Adrenal gland (tissue), 12 donors: ENCODE results near the gene KCNT2. TPM values are rescaled to one million over a fixed set of nuclear protein-coding genes. Genes with fewer than 3 reads are reported as not detected.

Source experiments
- DNase-seq, 7 donors: peaks; one replicate each; pipeline ENCODE4 v3.0.0-alpha.2; 2019 to 2020
- H3K27ac ChIP-seq, 5 donors: fragments of 200-600 bp; sonication (generic) in 4 of 5; 1 replicate in 3 of 5; 2 replicates in 2 of 5; pipeline versions ENCODE4 v1.5.1 to v1.8.0; 2016 to 2020; ENCODE audit warnings: mild to moderate bottlenecking in 1 of 5
- H3K27me3 ChIP-seq: fragments of 200-600 bp; 2 replicates; pipeline ENCODE4 v1.8.0; 2021
- H3K36me3 ChIP-seq, 2 donors: fragments of 200-600 bp; replicated peaks in 1 of 2; 1 replicate in 1 of 2; 2 replicates in 1 of 2; pipeline versions ENCODE4 v1.5.1 to v1.8.0; 2018 to 2022
- H3K4me1 ChIP-seq, 2 donors: fragments of 200-600 bp; replicated peaks in 1 of 2; 1 replicate in 1 of 2; 2 replicates in 1 of 2; pipeline versions ENCODE4 v1.5.1 to v1.8.0; 2018 to 2021
- H3K4me3 ChIP-seq, 4 donors: fragments of 200-600 bp; sonication (generic) in 3 of 4; one replicate each; pipeline ENCODE4 v1.5.1; 2016 to 2018
- H3K9me3 ChIP-seq, 3 donors: fragments of 200-600 bp; sonication (generic) in 1 of 3; replicated peaks in 1 of 3; 1 replicate in 2 of 3; 2 replicates in 1 of 3; pipeline versions ENCODE4 v1.5.1 to v1.8.0; 2016 to 2021
- CTCF ChIP-seq, 6 experiments: fragments of 450-650 bp in 4 of 6; fragments of 200-600 bp in 2 of 6; sonication (generic) in 1 of 6; IDR thresholded peaks; 1 replicate in 5 of 6; 2 replicates in 1 of 6; pipeline versions ENCODE4 v1.5.1 to v1.8.0; 2016 to 2021; ENCODE audit warnings: antibody characterized with exemption in 6 of 6, mild to moderate bottlenecking in 2 of 6, moderate library complexity in 1 of 6
- POLR2A ChIP-seq, 2 donors: fragments of 450-650 bp; IDR thresholded peaks; one replicate each; pipeline ENCODE4 v1.6.1; 2017; ENCODE audit warnings: antibody characterized with exemption in 2 of 2, mild to moderate bottlenecking in 2 of 2, moderate library complexity in 1 of 2
- WGBS, 4 donors: extraction: QIAGEN DNeasy Blood & Tissue Kit in 2 of 4; methylation state at CpG; one replicate each; pipeline versions ENCODE4 v1.1.5 to v1.1.7; 2013 to 2017; 5-methylcytosine and 5-hydroxymethylcytosine counted together
- intact Hi-C, 2 donors: fragments of 100-400 bp; cut with DNase I; formaldehyde crosslinking; loops; one replicate each; pipeline versions ENCODE4 v1.14.1 to v1.15.0; 2022 to 2023
- polyA plus RNA-seq, 3 donors: library from polyadenylated mRNA; stranded (reverse); fragments of 200-250 nt in 2 of 3; fragments of 350-450 nt in 1 of 3; fragmentation: Illumina TruSeq in 1 of 3; extraction: RNeasy Lipid Tissue Mini Kit (QIAGEN cat#74804) in 1 of 3; gene quantifications; one replicate each; pipeline ENCODE4 v1.2.3, GENCODE V29; 2013 to 2014
- total RNA-seq, 9 donors: library from RNA; depleted of rRNA in 4 of 9; stranded (reverse); fragments of >200 nt in 4 of 9; fragments of 120-200 nt in 1 of 9; fragmentation: NEBNext Ultra II Directional in 1 of 9; extraction: Animal tissue kit (Norgen Biotek cat#: 25700) in 1 of 9; gene quantifications; one replicate each; pipeline versions ENCODE4 v1.1.0 to v1.2.4, GENCODE V29; 2013 to 2023
- donor health status: healthy with polysubstance abuse.
- donor health status: Bipolar disorder and iron deficiency.
- donor health status: DM: yes; HTN: yes; CAD: no.
- donor health status: DM: no; HTN: no; CAD: no.
- donor health status: DM: no; HTN: no; CAD: no.
- donor health status: DM: yes; HTN: yes; CAD: no.

Gene KCNT2
- total and polyA plus RNA-seq, 12 donors: 0.54 to 4.0 (median 1.2) TPM

DNA sequence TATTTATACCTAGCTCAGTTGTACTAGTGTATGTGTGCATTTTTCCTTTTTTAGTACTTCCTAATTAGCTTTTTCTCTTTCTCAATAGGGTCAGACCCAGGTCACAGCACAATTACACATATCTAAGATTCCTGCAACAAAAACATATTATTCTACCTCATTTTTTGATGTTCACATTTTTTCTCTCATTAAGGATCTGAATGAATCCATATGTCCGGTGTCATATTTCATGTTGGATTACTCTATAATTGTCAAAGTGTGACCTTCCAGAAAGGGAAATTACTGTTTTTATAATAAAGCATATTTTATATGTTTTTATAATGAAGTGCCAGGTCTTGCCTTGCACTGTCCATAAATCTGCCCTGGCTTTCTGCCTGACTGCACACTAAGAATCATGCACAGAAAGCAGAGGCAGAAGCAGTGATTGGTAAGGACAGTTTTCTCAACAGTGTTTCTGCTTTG, 143.7 kb downstream of the KCNT2 start:
- intact Hi-C loops: no loop called here
- no peak overlapping the region for H3K27ac ChIP-seq
- H3K4me3 ChIP-seq: no peak overlapping the region
- no peak for TF ChIP-seq POLR2A (IDR thresholded peaks at IDR 0.05)
- no peak for TF ChIP-seq CTCF (IDR thresholded peaks at IDR 0.05)
- H3K4me1 ChIP-seq: peaks cover 0 to 5% of the 10 kb centered on the region in 2 donors
- no peaks in the 10 kb centered on the region for H3K9me3 ChIP-seq
- H3K27me3 ChIP-seq: no peaks in the 10 kb centered on the region
- no peak for DNase-seq
- H3K36me3 ChIP-seq: no peaks in the 10 kb centered on the region
- WGBS, 4 donors: 56 to 77% (median 61%) methylated on average over 1 of the region's 1 CpG

- Histone ChIP-seq H3K27ac (no peak overlapping the region), H3K9me3 (no peaks in the 10 kb centered on the region), H3K27me3 (no peaks in the 10 kb centered on the region), H3K36me3 (no peaks in the 10 kb centered on the region), H3K4me3 (no peak overlapping the region), H3K4me1 (peaks cover 0 to 5% of the 10 kb centered on the region in 2 donors)
- 85 to 88% (median 88%) methylated on average over 2 of the region's 2 CpGs for WGBS, 4 donors
- DNase-seq: no peak
- TF ChIP-seq POLR2A (IDR thresholded peaks at IDR 0.05) (no peak), CTCF (IDR thresholded peaks at IDR 0.05) (no peak)
- intact Hi-C loops: no loop called here
These were observed 146.2 kb downstream of the KCNT2 start for GRCh38 chr1:196462086-196462485.

GRCh38 chr1:196461521-196461920, 146.7 kb downstream of the KCNT2 start:
- Histone ChIP-seq H3K4me3 (no peak overlapping the region), H3K4me1 (peaks cover 0 to 5% of the 10 kb centered on the region in 2 donors), H3K36me3 (no peaks in the 10 kb centered on the region), H3K27me3 (no peaks in the 10 kb centered on the region), H3K27ac (no peak overlapping the region), H3K9me3 (no peaks in the 10 kb centered on the region)
- 74 to 80% (median 76%) methylated on average over 3 of the region's 3 CpGs for WGBS, 4 donors
- no peak for DNase-seq
- TF ChIP-seq CTCF (IDR thresholded peaks at IDR 0.05) (no peak), POLR2A (IDR thresholded peaks at IDR 0.05) (no peak)
- intact Hi-C loops: no loop called here

GRCh38 chr1:196459383-196459782, 148.9 kb downstream of the KCNT2 start:
- peak in 1 of 7 donors; percentile 16 for DNase-seq
- Histone ChIP-seq H3K4me3 (no peak overlapping the region), H3K27ac (no peak overlapping the region), H3K4me1 (no peaks in the 10 kb centered on the region), H3K27me3 (no peaks in the 10 kb centered on the region), H3K9me3 (no peaks in the 10 kb centered on the region), H3K36me3 (no peaks in the 10 kb centered on the region)
- 65 to 70% (median 69%) methylated on average over 1 of the region's 1 CpG for WGBS, 4 donors
- TF ChIP-seq CTCF (IDR thresholded peaks at IDR 0.05) (no peak), POLR2A (IDR thresholded peaks at IDR 0.05) (no peak)
- intact Hi-C loops: no loop called here
